ENCODE results near the gene NWD2. TPM values are rescaled to one million over a fixed set of nuclear protein-coding genes. Genes with fewer than 3 reads are reported as not detected.

NWD2 gene
- total and polyA plus RNA-seq, 10 donors = 0.05 TPM; not detected in 9

GRCh38 chr4:37482236-37482913 lies 237.8 kb downstream of the NWD2 start:
- no peak for DNase-seq
- intact Hi-C loops (cut with DNase I; ENCODE audit: low total_unique reads) = no loop called here
- H3K4me1 ChIP-seq = no peaks in the 10 kb centered on the region
- WGBS, 5 donors = 73 to 96% (median 81%) methylated on average over 1 of the region's 1 CpG
- H3K4me3 ChIP-seq = no peak overlapping the region
- H3K27me3 ChIP-seq (replicated peaks in 1 of 7) = peaks cover 0 to 7% (median 0%) of the 10 kb centered on the region in 7 donors
- H3K36me3 ChIP-seq = no peaks in the 10 kb centered on the region
- no peak overlapping the region for H3K27ac ChIP-seq
- TF ChIP-seq POLR2A (IDR thresholded peaks at IDR 0.05) (no peak), CTCF (IDR thresholded peaks at IDR 0.05 in 8 of 11, conservative IDR thresholded peaks at IDR 0.05 in 3 of 11) (no peak), POLR2AphosphoS5 (IDR thresholded peaks at IDR 0.05) (no peak)
- H3K9me3 ChIP-seq = peaks cover 0 to 4% (median 0%) of the 10 kb centered on the region in 8 donors

DNA sequence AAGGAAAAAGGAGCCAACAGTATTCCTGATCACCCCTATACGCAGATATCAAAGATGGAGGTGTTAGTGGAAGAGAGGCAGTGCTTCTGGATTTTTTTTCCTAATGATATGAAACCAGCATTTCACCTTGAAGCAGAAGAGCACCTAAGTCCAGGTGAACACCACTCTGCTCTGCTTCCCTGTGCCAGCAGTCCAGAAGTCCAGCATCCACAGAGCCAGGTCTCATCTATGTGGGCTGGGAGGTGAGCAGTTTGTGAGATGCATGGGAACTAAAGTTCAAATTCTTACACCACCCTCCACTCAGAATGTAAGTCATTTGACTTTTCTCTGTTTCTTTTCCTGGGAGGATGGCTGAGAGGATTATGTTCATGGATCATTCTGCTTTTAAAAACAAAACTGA lies 239.1 kb downstream of the NWD2 start:
- DNase-seq = no peak
- Histone ChIP-seq H3K27me3 (replicated peaks in 1 of 7) (no peaks in the 10 kb centered on the region), H3K9me3 (peaks cover 0 to 4% (median 0%) of the 10 kb centered on the region in 8 donors), H3K27ac (no peak overlapping the region), H3K4me1 (no peaks in the 10 kb centered on the region), H3K36me3 (no peaks in the 10 kb centered on the region), H3K4me3 (no peak overlapping the region)
- intact Hi-C loops (cut with DNase I; ENCODE audit: low total_unique reads) = no loop called here
- 0 to 81% (median 74%) methylated on average over 1 of the region's 1 CpG for WGBS, 5 donors
- TF ChIP-seq CTCF (IDR thresholded peaks at IDR 0.05 in 8 of 11, conservative IDR thresholded peaks at IDR 0.05 in 3 of 11) (no peak), POLR2AphosphoS5 (IDR thresholded peaks at IDR 0.05) (no peak), POLR2A (IDR thresholded peaks at IDR 0.05) (no peak)

DNA sequence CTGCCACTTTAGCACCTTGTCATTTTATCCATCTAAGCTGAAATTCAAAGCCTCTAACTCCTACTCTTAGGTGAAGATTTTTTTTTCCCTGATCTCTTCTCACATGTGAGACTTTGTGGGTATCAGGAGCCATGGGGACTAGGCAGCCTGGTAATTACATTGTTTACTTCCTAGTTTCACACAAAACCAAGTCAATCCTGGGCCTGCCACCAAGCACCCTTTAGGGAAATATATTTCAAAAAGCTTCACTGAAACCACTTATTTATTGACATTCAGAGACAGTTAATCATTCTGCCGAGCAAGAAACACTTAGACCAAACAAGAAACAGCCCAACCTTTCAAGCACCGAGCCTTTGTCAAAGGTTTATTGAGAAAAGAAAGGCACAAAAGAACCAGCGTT lies 241.6 kb downstream of the NWD2 start:
- Histone ChIP-seq H3K9me3 (peaks cover 0 to 4% (median 0%) of the 10 kb centered on the region in 8 donors), H3K27me3 (replicated peaks in 1 of 7) (no peaks in the 10 kb centered on the region), H3K27ac (no peak overlapping the region), H3K4me1 (no peaks in the 10 kb centered on the region), H3K4me3 (no peak overlapping the region), H3K36me3 (no peaks in the 10 kb centered on the region)
- no peak for DNase-seq
- 74 to 83% (median 76%) methylated on average over 3 of the region's 3 CpGs for WGBS, 5 donors
- TF ChIP-seq POLR2AphosphoS5 (IDR thresholded peaks at IDR 0.05) (no peak), POLR2A (IDR thresholded peaks at IDR 0.05) (no peak), CTCF (IDR thresholded peaks at IDR 0.05 in 8 of 11, conservative IDR thresholded peaks at IDR 0.05 in 3 of 11) (no peak)
- intact Hi-C loops (cut with DNase I; ENCODE audit: low total_unique reads) = no loop called here

DNA sequence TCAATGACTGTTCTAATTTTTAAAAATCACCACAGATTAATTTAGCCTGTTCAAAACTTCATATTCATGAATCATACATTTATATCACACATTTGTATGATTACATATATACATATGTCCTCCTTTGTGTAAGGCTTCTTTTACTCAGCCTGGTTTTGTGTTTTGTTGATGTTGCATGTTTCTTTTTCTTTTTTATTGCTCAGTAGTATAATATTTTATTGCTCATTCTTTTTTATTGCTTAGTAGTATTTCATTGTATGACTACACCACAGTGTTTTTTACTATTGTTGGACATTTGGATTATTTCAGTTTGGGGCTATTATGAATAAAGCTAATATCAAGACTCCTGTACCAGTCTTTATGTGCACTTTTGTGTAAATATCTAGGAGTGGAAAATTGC lies 243.1 kb downstream of the NWD2 start:
- DNase-seq = no peak
- Histone ChIP-seq H3K27ac (no peak overlapping the region), H3K36me3 (no peaks in the 10 kb centered on the region), H3K4me3 (no peak overlapping the region), H3K4me1 (no peaks in the 10 kb centered on the region), H3K9me3 (peaks cover 0 to 2% (median 0%) of the 10 kb centered on the region in 8 donors), H3K27me3 (replicated peaks in 1 of 7) (no peaks in the 10 kb centered on the region)
- no peak for TF ChIP-seq CTCF (IDR thresholded peaks at IDR 0.05 in 8 of 11, conservative IDR thresholded peaks at IDR 0.05 in 3 of 11)
- no peak for TF ChIP-seq POLR2A (IDR thresholded peaks at IDR 0.05)
- TF ChIP-seq POLR2AphosphoS5 (IDR thresholded peaks at IDR 0.05) = no peak
- intact Hi-C loops (cut with DNase I; ENCODE audit: low total_unique reads) = no loop called here

Measured in spleen (tissue), 11 donors.